Activated CD4-positive, alpha-beta T cell treated with anti-CD3 and anti-CD28 coated beads for 48 hours (primary cell): ENCODE measurements around the gene FHOD3.

Experiments
- DNase-seq: peaks from one replicate; pipeline ENCODE4 v3.0.0-alpha.2; 2020

FHOD3 gene

GRCh38 chr18:36561046-36561445, 263.5 kb downstream of the FHOD3 start:
- no peak for DNase-seq

DNA sequence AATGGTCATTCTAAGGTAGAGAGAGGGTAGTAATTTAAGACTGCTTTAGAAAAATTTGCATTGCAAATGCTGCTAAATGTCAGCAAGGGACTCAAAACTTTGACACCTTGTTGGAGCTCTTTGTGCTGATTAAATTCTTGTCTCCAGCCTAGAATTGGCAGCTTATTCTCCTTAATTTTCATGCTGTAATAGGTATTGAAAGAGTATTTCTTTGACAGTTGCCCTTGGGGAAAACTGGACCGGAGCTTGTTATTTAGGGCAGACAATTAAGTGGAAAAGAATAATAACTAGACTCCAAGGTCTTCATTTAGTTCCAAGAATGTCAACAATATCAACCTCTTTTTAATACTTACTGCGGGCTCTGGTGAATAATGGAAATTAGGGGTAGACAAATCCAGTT, 267.3 kb downstream of the FHOD3 start:
- no peak for DNase-seq

- DNase-seq: no peak
These were observed 270.3 kb downstream of the FHOD3 start for GRCh38 chr18:36567800-36568199.

DNA sequence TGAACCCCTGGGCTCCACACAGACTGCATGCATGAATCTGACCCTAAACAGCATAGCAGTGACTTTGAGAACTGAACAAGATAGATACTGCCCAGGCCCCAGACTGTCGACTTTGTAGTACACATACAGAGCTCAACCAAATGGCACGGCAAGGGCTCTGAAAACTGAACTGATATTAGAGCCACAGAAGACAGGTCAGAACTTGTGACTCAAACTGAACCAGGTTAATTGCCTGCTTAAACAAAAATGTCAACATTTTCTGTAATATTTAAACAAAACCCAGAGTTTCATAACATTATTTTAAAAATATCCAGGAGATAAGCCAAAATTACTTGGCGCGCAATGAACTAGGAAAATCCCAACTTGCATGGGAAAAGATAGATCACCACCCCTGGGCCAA, 271.0 kb downstream of the FHOD3 start:
- no peak for DNase-seq

- DNase-seq: peak; percentile 30
These were observed 274.8 kb downstream of the FHOD3 start for GRCh38 chr18:36572135-36572856.

- DNase-seq: no peak
These were observed 278.8 kb downstream of the FHOD3 start for GRCh38 chr18:36576339-36576738.

DNA sequence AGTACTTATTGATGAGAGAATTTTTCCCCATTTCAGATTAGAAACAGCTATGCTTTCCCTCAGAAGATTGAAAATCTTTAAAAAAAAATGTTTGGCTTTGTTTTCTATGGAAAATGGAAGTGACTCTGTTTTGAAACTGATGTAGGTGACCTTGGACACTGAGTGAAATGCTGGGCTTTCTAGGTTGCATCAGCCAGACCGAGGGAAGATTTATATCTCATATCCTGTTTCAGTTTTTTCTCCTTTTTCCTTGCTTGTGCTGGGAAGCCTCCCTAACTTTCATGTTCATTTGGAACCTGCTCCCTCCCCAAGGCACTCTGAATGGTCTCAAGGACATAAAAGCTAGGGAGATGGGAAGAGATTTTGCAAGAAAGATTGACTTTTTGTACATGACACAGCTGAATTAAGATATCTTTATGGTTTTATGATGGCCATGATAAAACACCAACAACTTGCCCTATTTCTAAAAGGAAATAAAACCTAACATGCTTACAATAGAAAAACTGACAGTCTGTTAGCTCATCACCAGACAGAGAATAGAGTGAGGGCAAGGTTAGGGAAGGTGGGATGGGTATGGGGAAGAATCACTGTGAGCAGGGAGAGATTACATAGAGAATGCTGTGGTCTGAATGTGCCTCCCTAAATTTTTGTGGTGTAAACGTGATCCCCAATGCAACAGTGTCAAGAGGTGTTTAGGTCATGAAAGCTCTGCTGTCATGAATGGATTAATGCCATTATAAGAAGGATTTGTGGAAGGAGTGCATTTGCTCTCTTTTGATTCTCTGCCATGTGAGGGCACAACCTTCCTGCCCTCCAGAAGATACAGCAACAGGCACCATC, 281.6 kb downstream of the FHOD3 start:
- no peak for DNase-seq

- DNase-seq: no peak
These were observed 282.8 kb downstream of the FHOD3 start for GRCh38 chr18:36580266-36580665.

DNA sequence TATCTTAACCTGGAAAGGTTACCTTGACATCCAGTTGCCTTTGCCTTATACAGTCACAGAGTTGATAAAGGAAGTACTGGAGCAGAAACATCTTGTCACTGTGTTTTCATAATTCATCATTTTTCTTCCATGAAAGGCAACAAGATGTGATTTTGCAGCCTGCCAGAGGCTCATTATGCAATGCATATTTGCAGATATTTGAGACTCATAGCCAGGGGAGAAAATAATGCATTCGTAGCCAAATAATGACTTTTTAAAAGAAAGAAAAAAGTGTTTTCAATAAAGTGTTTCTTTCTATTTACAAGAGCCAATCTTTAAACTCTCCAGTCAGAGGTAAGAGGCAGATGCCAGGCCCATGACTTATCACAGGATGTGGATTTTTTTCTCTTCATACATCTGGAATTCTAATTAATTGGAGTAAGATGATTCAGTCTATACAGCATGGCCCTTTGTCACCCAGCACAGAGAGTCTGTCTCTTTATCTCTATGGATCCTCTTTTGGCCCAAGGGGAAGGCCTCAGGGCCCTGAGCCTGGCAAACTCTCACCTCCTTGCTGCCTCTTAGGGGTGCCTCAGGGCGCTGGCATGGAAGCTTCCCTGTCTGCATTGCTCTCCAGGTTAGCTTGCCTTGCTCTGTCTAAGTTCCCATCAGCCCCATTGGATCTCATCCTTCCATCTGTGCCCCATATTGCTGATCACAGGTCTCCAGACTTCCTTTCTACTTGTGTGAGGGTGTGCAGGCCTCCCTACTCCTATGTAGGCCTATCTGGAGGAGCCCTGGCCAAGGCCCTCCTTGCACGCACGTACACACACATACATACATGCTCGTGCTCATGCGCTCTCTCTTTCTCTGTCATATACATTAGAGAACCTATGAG, 283.6 kb downstream of the FHOD3 start:
- DNase-seq: no peak

GRCh38 chr18:36582988-36583745, 285.7 kb downstream of the FHOD3 start:
- DNase-seq: no peak

GRCh38 chr18:36589857-36590543, 292.5 kb downstream of the FHOD3 start:
- DNase-seq: no peak

DNA sequence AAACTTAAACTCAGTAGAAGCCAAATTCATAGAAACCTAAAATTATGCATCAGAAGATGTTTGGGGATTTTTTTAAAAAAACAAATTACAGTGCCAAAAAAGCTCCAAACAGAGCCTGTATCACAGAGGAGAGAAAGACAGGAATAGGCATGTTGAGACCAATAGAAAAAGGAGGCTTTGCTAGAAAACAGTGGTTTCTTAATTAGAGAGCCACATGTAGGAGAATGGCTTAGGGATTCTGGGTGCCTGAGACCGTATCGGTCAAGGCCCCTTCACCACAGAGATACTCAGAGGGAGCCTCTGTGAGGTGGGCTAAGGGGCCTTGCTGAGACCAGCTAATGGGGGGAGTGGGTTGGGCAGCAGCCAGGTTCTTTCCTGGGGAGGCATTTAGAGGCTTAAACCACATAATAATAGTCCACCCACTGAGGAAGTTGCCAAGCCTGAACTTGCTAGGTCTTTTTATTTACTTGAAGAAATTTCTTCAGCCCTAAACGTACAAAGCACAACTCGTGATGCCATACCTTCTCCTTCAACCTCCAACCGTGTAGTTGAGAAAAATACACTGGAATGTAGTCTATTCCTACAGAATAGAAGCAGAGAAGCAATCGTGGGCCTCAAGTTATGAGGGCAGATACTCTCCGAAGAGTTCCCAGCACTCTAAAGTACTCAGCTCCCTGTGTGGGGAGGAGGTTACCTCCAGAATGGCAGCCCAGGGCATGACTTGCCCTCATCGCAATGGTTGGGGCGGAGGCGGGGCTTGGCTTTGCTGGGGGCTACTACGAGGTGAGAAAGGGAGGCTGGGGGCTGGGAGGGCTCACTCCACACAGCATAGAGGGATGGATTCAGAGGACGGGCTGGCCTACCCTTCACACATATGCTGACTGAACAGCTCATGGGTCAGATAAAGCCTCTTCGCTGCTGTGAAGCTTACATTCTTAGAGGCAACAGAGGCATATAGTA, 293.4 kb downstream of the FHOD3 start:
- no peak for DNase-seq

- no peak for DNase-seq
These were observed 294.8 kb downstream of the FHOD3 start for GRCh38 chr18:36592282-36592681.

GRCh38 chr18:36593001-36593400, 295.5 kb downstream of the FHOD3 start:
- no peak for DNase-seq

DNA sequence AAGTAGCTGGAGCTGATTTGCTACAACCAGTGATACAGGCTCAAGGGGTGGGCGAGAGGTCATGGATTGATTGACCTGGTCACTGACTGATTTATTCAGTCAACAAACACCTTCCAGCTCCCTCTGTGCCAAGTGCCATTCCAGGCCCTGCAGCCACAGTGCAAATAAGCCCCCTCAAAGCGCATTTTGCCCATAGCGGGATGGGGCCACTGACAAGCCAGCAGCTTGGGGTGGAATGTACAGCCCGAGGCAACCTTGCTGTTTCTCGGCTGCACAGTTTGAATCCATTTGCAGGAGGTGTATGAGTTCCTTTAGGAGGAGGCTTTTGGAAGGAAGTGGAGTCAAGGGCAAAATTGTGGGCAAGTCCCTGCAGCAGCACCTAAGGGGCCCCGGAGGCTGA, 296.1 kb downstream of the FHOD3 start:
- no peak for DNase-seq

DNA sequence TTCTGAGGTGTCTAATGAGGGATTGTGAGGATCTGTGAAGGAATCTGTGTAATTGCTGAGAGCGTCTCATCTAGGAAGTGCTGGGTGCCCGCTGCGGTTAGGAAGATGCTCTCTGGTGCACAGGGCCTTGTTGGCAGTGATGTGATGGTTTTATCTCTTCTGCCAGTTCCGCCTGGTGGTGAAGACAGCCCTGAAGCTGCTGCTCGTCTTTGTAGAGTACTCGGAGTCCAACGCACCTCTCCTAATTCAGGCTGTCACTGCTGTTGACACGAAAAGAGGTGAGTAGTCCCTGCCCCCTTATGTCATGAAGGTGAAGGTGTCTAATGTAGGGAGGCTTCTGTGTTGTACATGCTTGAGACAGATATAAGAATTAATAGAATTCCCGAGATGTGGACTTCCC, 297.1 kb downstream of the FHOD3 start:
- no peak for DNase-seq

- no peak for DNase-seq
These were observed 297.7 kb downstream of the FHOD3 start for GRCh38 chr18:36595046-36595817.

DNA sequence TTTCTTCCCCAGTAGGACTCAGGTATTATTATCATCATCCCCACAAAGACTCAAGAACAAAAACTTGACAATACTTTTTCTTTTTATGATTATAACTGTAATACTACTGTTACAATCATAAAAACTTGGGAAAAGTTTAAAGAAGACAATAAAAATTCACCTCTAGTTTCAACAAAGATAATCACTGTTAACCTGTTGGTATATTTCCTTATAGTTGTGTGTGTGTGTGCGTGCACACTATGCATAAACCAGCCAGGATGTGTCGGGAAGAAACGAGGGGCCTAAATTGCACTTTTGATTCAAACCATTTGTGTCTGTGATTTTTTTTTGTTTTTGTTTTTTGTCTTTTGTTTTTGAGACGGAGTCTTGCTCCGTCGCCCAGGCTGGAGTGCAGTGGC, 298.3 kb downstream of the FHOD3 start:
- no peak for DNase-seq

DNA sequence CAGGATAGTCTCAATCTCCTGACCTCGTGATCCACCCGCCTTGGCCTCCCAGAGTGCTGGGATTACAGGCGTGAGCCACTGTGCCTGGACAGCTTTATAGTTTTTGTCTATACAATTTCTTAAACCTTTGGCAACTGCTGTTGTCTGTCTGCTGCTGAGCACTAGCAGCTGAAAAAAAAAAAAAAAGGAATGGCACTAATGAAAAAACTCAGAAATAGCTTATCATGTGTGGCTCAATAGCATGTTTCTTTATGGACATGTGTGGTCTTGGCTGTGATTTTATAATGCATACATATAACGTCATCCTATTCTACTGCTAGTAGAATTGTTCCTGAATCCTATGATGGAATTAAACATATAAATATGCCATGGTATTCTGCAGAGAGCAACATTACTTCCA, 300.1 kb downstream of the FHOD3 start:
- no peak for DNase-seq

DNA sequence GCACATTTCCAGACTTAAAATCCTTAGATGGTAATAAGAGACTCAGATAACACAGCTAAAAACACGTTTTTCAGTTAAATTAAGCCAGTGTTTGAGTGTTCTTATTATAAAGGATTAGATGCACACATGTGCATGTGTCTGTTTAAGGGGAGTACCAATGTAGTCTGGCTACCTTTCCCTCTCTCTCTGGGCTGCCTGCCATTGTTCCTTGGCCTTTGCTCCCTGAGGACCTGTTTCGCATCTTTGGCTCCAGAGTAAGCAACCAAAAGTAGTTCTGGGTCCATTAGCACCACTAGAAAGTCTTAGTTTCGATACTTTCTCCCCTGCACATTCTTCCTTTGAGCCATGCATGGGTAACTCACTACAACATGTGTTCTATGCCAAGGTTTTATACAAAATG, 303.0 kb downstream of the FHOD3 start:
- DNase-seq: no peak
